Erythroblast (primary cell): ENCODE measurements around the gene PKM.

Experiments used
- GATA1 ChIP-seq: IDR thresholded peaks from 2 replicates; pipeline ENCODE4 v1.6.1; 2011; ENCODE audit warnings: low read depth, mild to moderate bottlenecking, control low read depth, low read length, moderate library complexity
- POLR2A ChIP-seq: IDR thresholded peaks from 2 replicates; pipeline ENCODE4 v1.6.1; 2011; ENCODE audit warnings: mild to moderate bottlenecking, low read length

DNA sequence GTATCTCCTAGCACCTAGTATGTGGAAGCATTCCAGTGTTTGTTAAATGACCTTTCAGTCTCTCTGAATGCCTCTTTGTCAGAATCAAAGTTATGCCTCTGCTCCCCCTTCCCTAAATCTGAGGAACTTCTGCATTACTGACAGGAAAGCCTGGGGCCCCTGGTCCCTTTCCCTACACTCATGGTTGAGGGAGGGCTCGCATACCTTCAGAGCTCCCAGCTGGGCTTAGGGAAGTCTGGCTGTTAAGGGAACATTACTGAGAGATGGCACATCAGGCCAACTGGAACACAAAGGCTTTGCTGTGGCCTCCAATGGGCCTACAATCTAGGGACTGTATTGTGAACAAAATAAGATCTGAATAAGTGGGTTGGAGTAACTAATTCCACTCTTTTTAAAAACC lies 10.3 kb downstream of the PKM start:
- no peak for TF ChIP-seq POLR2A
- no peak for TF ChIP-seq GATA1
